GM18951 (cell line): Measurements from ENCODE around the gene NOC3L.

Experiments
- POLR2A ChIP-seq: IDR thresholded peaks from 4 replicates; pipeline ENCODE4 v1.6.1; 2011; ENCODE audit warnings: mild to moderate bottlenecking; ENCODE audit not compliant: insufficient read length, insufficient read depth; ENCODE audit errors: extremely low read depth
- in situ Hi-C: fragments of 300-500 bp; cut with MboI; formaldehyde crosslinking; loops from one replicate; pipeline ENCODE4 v1.12.0; 2022; ENCODE audit warnings: low sequenced_read_pairs, mixed read lengths, inconsistent platforms; ENCODE audit not compliant: unreplicated experiment

NOC3L gene

DNA sequence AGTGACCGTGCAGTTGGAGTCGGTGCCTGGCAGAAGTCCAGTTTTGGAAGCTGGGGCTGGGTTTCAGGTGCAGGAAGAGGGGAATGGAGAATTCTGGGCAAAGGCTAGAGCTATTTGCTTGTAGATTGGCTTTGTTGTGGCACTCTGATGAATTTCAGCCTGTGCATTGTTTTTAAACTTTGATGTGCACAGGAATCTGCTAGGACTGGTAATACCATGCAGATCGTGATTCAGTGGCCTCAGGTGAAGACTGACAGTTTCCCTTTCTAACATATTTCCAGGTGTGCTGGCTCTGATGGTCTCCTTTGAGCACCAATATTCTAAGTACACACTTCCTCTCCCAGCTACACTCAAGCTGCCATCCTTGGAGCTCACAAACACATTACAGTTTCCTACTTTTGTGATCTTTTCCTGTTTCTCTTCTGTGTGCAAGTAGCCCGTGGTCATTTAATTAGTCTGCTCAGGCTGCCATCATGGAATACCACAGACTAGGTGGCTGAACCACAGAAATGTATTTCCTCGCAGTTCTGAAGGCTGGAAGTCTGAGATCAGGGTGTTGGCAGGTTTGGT is 55.6 kb downstream of the NOC3L start:
- in situ Hi-C loops, result no loop called here

DNA sequence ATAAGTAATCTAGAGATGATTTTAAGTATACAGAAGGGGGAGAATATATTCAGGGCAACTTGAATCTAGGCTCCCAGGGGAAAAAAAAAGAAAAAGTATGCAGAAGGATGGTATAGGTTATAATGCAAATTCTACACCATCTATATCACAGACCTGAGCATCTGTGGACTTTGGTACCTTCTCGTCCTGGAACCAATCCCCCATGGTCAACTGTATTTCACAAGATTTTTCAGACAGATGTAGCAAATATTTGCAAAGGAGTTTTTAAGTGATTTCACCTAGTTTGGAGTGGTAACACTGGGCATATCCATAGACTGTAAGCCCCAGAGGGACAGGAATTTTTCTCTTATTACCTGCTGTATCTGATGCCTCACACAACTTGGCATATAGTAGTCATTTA is 58.8 kb downstream of the NOC3L start:
- in situ Hi-C loops, result no loop called here
- TF ChIP-seq POLR2A, result no peak

More for the DNA sequence above, 55.6 kb downstream of the NOC3L start:
- TF ChIP-seq POLR2A, result no peak

DNA sequence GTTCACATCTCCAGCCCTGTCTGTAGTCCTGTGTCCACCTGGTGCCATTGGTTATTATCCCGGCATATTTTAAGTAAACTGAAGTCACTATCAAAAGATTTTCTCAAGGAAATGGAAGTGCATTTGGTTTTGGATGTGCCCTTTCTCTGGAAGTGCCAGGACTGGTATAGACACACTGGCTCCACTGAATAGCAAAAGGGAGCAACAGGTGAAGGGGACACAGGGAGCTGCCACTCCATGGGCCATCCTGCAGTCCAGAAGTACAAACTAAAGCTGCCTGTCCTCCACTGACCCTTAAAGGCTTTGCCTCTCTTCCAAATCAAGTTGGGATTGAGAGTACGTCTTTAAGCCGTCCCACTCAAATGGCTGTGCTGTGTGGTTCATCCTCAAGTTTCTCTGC is 62.7 kb downstream of the NOC3L start:
- in situ Hi-C loops, result no loop called here

DNA sequence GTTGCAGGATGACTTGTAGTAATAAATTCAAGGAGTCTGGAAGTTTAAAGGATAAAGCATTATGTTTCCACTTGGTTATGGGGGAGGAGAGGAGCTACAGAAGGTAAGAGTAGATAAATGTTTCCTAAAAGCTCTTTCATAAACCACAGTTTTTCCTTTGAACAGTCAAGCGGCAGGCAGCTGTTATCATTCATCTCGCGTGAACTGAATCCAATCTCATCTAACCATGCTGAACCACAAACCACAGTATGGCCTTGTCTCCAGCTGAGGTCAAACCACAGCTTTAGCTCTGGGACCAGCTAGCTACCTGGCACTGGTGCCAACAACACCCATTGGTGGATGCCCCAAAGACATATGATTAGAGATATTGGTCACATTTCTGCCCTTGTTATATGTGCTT is 63.3 kb downstream of the NOC3L start:
- no peak for TF ChIP-seq POLR2A
- in situ Hi-C loops, result loop anchor here (10.0 kb wide), 1 partner anchor 145 kb away; no protein-coding TSS in a partner anchor

More for the DNA sequence above, 62.7 kb downstream of the NOC3L start:
- TF ChIP-seq POLR2A, result no peak

DNA sequence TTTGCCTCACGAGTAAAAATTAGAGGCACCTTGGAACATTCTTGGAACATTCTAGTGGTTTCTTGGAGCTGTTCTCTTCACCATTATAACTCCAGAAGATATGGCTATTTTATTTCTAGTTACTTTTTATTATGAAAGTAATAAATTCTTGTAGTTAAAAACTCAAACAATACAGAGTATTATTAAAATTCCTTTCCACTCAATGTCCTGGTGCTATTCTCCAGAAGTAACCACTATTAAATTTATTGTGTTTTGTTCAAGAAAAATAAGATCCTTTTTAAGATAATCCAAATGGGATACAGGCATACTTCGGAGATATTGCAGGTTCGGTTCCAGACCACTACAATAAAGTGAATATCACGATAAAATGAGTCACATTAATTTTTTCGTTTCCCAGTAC is 68.6 kb downstream of the NOC3L start:
- no peak for TF ChIP-seq POLR2A
- in situ Hi-C loops, result loop anchor here (10.0 kb wide), 1 partner anchor 151 kb away; no protein-coding TSS in a partner anchor

DNA sequence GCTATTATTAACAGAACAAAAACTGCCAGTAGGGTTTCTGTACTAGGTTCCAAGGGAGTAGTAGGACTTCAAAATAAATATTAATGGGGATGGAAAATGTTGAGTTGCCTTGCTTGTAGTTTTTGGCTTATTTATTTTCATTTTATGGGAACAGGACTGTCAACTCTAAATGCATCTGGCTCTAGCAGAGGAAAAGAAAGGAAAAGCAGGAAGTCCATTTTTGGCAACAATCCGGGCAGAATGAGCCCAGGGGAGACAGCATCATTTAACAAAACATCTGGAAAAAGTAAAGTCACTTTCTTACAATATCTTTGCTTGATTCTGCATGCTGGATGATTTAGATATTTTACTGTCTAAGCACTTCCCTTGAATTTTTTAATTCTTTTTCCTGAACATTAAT is 69.4 kb downstream of the NOC3L start:
- in situ Hi-C loops, result loop anchor here (10.0 kb wide), 1 partner anchor 151 kb away; no protein-coding TSS in a partner anchor

DNA sequence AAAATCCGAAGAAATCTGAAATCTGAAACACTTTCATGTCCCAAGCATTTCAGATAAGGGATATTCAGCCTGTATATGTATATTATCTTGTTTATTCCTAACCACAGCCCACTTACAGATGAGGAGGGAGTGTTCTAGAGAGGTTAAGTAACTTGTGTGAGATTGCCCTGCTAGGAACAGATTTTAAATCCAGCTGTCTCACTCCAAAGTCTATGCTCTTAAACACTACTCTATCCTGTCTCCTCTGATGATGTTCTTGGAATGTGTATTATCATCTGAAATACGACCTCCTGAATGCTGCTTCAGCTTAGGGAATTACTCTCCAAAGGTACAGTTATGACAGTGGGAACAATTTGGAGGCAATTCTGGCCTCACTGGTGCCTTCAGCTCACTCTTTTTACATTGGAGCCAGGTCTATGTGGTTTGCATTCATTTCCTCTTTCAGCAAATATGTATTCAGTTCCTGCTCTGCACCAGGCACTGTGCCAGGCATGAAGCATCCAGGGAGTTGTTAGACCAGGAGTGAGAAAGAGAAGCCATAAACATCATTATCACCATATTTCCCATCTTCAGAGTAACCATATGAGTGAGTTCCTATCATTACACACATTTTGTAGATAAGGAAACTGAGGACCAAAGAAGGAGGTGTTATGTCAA is 70.2 kb downstream of the NOC3L start:
- TF ChIP-seq POLR2A, result no peak
- in situ Hi-C loops, result loop anchor here (10.0 kb wide), 1 partner anchor 152 kb away; no protein-coding TSS in a partner anchor

More for the DNA sequence above, 69.4 kb downstream of the NOC3L start:
- TF ChIP-seq POLR2A, result no peak

DNA sequence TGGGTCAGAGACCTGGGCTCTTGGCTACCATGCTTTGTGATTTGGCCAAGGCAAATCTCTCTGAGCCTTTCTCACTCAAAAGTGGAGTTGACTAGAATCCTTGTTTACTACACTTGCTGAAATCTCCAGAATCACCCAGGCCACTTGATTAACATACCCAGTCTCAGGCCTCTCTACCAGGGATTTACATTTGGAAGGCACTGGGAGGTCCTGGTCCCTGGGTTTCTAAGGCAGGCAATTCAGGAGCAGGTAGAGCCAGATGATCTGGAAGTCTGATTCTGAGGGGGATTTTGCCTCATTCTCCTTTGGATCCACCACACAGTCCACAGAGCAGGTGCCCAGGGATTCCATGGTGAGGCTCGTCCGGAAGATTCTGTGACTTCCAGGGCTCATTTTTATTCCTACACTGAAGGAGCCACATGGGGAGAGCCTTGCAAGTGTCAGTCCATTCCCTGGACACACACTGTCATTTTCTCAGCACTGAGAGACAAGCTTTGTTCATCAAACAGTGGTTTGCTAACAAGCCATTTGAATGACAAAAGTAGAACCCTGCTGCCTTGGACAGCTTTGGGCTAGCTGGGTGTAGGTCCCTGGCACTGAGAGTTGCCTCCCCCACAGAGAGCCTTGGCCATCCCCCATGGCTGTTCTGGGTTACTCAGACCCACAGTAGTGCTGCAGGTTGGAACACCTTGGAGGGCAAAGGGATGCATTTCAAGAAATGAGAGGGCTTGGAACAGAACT is 74.2 kb downstream of the NOC3L start:
- in situ Hi-C loops, result no loop called here
- TF ChIP-seq POLR2A, result no peak

DNA sequence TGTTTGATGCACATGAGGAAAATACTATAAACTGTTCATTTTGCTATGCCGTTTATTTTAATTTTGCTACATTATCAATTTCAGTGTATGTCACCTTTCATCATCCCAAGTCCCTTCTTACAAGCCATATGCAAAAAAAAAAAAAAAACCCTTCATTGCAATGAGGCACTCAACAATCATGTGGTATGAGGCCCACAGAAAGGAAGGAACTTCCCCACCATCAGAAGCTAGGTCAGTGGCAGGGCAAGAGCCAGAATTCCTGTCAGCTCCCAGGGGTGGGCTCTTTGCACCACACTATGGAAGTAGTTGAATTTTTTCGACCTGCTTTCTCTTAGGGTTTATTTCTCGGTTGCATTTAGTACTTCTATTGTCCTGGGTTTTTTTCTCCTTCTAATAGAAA is 75.4 kb downstream of the NOC3L start:
- in situ Hi-C loops, result no loop called here
- no peak for TF ChIP-seq POLR2A

DNA sequence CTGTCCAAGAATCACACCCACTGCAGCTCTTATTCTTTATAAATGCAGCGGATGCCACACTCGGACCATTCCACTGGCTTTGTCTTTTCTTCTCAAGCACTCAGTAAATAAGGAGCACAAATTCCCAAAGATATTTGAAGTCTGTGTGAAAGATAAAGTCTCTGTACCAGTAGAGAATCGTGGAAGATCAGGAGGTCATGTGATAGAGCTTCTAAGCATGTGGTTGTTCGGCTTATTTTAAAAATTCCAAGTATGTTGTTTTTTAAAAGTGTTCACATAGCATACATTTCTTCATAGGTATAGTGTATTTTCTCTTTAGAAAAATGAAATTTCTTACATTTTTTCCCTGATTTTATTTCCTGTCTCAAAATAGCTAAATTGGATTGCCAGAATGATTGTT is 75.8 kb downstream of the NOC3L start:
- TF ChIP-seq POLR2A, result no peak
- in situ Hi-C loops, result no loop called here

DNA sequence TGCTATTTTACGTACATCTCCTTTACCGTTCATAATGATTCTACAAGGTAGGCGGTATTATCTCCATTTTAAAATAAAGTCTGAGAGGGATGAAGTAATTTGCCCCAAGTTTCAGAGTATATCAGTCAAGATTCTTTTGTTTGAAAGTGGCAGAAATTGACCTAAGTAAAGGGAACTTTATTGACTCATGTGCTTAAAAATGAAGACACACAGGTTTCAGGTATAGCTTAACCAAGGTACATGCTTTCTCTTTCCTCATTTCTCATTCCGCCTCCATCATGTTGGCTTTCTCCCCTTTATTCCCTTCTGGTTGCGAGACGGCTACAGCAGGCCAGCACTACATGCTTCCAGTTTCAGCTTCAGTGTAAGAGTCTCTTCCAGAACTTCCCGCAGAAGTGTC is 77.5 kb downstream of the NOC3L start:
- in situ Hi-C loops, result no loop called here
- no peak for TF ChIP-seq POLR2A
